Stomach (tissue), 9 donors: ENCODE measurements around the gene SBF2. TPM values are rescaled to one million over a fixed set of nuclear protein-coding genes. Genes with fewer than 3 reads are reported as not detected.

Source experiments
- DNase-seq, 2 donors: peaks; one replicate each; pipeline versions ENCODE4 v3.0.0 to v3.0.0-alpha.2; 2013 to 2019
- H3K27ac ChIP-seq, 5 donors: fragments of 200-600 bp in 4 of 5; sonication (generic) in 4 of 5; one replicate each; pipeline ENCODE4 v1.5.1; 2013 to 2019; ENCODE audit warnings: mild to moderate bottlenecking in 1 of 5, moderate library complexity in 1 of 5
- H3K27me3 ChIP-seq, 3 donors: fragments of 200-600 bp; sonication (generic); one replicate each; pipeline ENCODE4 v1.5.1; 2017 to 2019; ENCODE audit warnings: mixed run types in 1 of 3
- H3K36me3 ChIP-seq, 4 donors: fragments of 200-600 bp; sonication (generic); 1 replicate in 3 of 4; 2 replicates in 1 of 4; pipeline ENCODE4 v1.5.1; 2016 to 2019
- H3K4me1 ChIP-seq, 4 donors: fragments of 200-600 bp; sonication (generic); one replicate each; pipeline ENCODE4 v1.5.1; 2016 to 2019
- H3K4me3 ChIP-seq, 4 donors: fragments of 200-600 bp; sonication (generic) in 3 of 4; one replicate each; pipeline ENCODE4 v1.5.1; 2016 to 2019; ENCODE audit warnings: mild to moderate bottlenecking in 1 of 4
- H3K9me3 ChIP-seq, 4 donors: fragments of 200-600 bp; sonication (generic); one replicate each; pipeline ENCODE4 v1.5.1; 2016 to 2019
- CTCF ChIP-seq, 7 experiments: fragments of 450-650 bp in 4 of 7; fragments of 200-600 bp in 3 of 7; sonication (generic) in 3 of 7; IDR thresholded peaks; one replicate each; pipeline ENCODE4 v1.5.1; 2016 to 2019; ENCODE audit warnings: antibody characterized with exemption in 7 of 7, control low read depth in 2 of 7, mild to moderate bottlenecking in 1 of 7
- EP300 ChIP-seq: sonication (generic); formaldehyde crosslinking; IDR thresholded peaks from one replicate; pipeline ENCODE4 v1.6.1; 2017; ENCODE audit warnings: antibody characterized with exemption
- POLR2A ChIP-seq, 4 donors: fragments of 450-650 bp; IDR thresholded peaks; one replicate each; pipeline ENCODE4 v1.6.1; 2016; ENCODE audit warnings: antibody characterized with exemption in 4 of 4, control low read depth in 2 of 4, mild to moderate bottlenecking in 1 of 4, moderate library complexity in 1 of 4
- POLR2AphosphoS5 ChIP-seq, 3 donors: sonication (generic); formaldehyde crosslinking; IDR thresholded peaks; one replicate each; pipeline ENCODE4 v1.6.1; 2016; ENCODE audit warnings: antibody characterized with exemption in 3 of 3
- WGBS, 5 donors: extraction: QIAGEN DNeasy Blood & Tissue Kit in 3 of 5; methylation state at CpG; one replicate each; pipeline versions ENCODE4 v1.1.5 to v1.1.7; 2013 to 2018; 5-methylcytosine and 5-hydroxymethylcytosine counted together
- intact Hi-C: fragments of 100-400 bp; cut with DNase I; formaldehyde crosslinking; loops from one replicate; pipeline ENCODE4 v1.15.1; 2023; ENCODE audit warnings: low total_unique reads
- polyA plus RNA-seq, 3 donors: library from polyadenylated mRNA; stranded (reverse); fragments of 200-250 nt; gene quantifications; one replicate each; pipeline ENCODE4 v1.2.3, GENCODE V29; 2013
- total RNA-seq, 5 donors: library from RNA; depleted of rRNA; stranded (reverse); fragments of >200 nt; gene quantifications; one replicate each; pipeline versions ENCODE4 v1.1.0 to v1.2.3, GENCODE V29; 2014 to 2016
- donor health status: healthy with polysubstance abuse.
- donor health status: Bipolar disorder and iron deficiency.
- donor health status: healthy.

Gene SBF2
- total and polyA plus RNA-seq, 8 donors, result 8.6 to 260 (median 37.2) TPM

DNA sequence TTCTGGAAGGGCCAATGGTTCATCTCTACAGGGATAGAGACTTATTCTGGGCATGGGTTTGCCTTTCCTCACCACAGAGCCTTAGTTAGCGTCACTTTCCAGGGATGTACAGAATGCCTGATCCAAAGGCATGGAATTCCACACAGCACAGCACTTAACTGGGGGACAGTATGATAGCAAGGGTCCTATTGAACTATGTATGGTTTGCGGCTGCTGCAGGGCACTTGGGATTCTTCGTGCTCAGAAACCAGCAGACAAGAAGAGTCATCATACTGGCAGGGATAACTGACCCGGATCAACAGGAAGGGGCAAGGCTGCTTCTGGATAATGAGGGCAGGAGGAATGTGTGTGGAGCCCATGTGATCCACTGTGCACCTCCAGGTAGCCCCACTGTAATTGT, 524.4 kb downstream of the SBF2 start:
- TF ChIP-seq POLR2A (IDR thresholded peaks at IDR 0.05) (no peak), POLR2AphosphoS5 (IDR thresholded peaks at IDR 0.05) (no peak), EP300 (no peak), CTCF (IDR thresholded peaks at IDR 0.05) (no peak)
- DNase-seq, result no peak
- H3K27ac ChIP-seq, result no peak overlapping the region
- 83 to 99% (median 93%) methylated on average over 4 of the region's 4 CpGs for WGBS, 5 donors
- no peaks in the 10 kb centered on the region for H3K36me3 ChIP-seq
- intact Hi-C loops, result loop anchor here (10.0 kb wide), 1 partner anchor 545 kb away; no protein-coding TSS in a partner anchor
- no peaks in the 10 kb centered on the region for H3K27me3 ChIP-seq
- peaks cover 5 to 39% (median 20%) of the 10 kb centered on the region in 4 donors for H3K4me1 ChIP-seq
- no peaks in the 10 kb centered on the region for H3K9me3 ChIP-seq
- H3K4me3 ChIP-seq, result no peak overlapping the region

- DNase-seq, result peak in 1 of 2 donors; percentile 83
- Histone ChIP-seq H3K4me3 (no peak overlapping the region), H3K27me3 (no peaks in the 10 kb centered on the region), H3K4me1 (peaks cover 8 to 21% (median 15%) of the 10 kb centered on the region in 4 donors), H3K27ac (peak overlapping the region; percentile 4 to 79 (median 54)), H3K9me3 (no peaks in the 10 kb centered on the region), H3K36me3 (no peaks in the 10 kb centered on the region)
- WGBS, 5 donors, result 66 to 74% (median 68%) methylated on average over 5 of the region's 5 CpGs
- no peak for TF ChIP-seq CTCF (IDR thresholded peaks at IDR 0.05)
- TF ChIP-seq POLR2A (IDR thresholded peaks at IDR 0.05), result no peak
- no peak for TF ChIP-seq EP300
- TF ChIP-seq POLR2AphosphoS5 (IDR thresholded peaks at IDR 0.05), result no peak
- intact Hi-C loops, result loop anchor here (10.0 kb wide), 1 partner anchor 549 kb away; no protein-coding TSS in a partner anchor
These were observed 528.5 kb downstream of the SBF2 start for GRCh38 chr11:9765320-9766101.

GRCh38 chr11:9763301-9763700, 530.7 kb downstream of the SBF2 start:
- no peak overlapping the region for H3K4me3 ChIP-seq
- intact Hi-C loops, result loop anchor here (10.0 kb wide), 1 partner anchor 552 kb away; no protein-coding TSS in a partner anchor
- H3K36me3 ChIP-seq, result no peaks in the 10 kb centered on the region
- WGBS, 5 donors, result 75 to 100% (median 96%) methylated on average over 1 of the region's 1 CpG
- no peak for TF ChIP-seq EP300
- TF ChIP-seq POLR2A (IDR thresholded peaks at IDR 0.05), result no peak
- no peak for TF ChIP-seq CTCF (IDR thresholded peaks at IDR 0.05)
- TF ChIP-seq POLR2AphosphoS5 (IDR thresholded peaks at IDR 0.05), result no peak
- no peaks in the 10 kb centered on the region for H3K27me3 ChIP-seq
- DNase-seq, result no peak
- H3K4me1 ChIP-seq, result peaks cover 28 to 42% (median 34%) of the 10 kb centered on the region in 4 donors
- no peak overlapping the region for H3K27ac ChIP-seq
- no peaks in the 10 kb centered on the region for H3K9me3 ChIP-seq

GRCh38 chr11:9762531-9762930, 531.5 kb downstream of the SBF2 start:
- H3K27me3 ChIP-seq, result no peaks in the 10 kb centered on the region
- no peak overlapping the region for H3K4me3 ChIP-seq
- no peaks in the 10 kb centered on the region for H3K9me3 ChIP-seq
- H3K4me1 ChIP-seq, result peaks cover 28 to 48% (median 40%) of the 10 kb centered on the region in 4 donors
- DNase-seq, result no peak
- no peak overlapping the region for H3K27ac ChIP-seq
- 80 to 91% (median 86%) methylated on average over 4 of the region's 4 CpGs for WGBS, 5 donors
- H3K36me3 ChIP-seq, result no peaks in the 10 kb centered on the region
- intact Hi-C loops, result loop anchor here (10.0 kb wide), 1 partner anchor 552 kb away; no protein-coding TSS in a partner anchor
- TF ChIP-seq POLR2A (IDR thresholded peaks at IDR 0.05), result no peak
- TF ChIP-seq POLR2AphosphoS5 (IDR thresholded peaks at IDR 0.05), result no peak
- TF ChIP-seq CTCF (IDR thresholded peaks at IDR 0.05), result no peak
- no peak for TF ChIP-seq EP300
